Sigmoid colon (tissue), 4 donors: ENCODE results near the gene H3-3A.

ENCODE experiments used
- EP300 ChIP-seq, 4 donors: sonication (generic); formaldehyde crosslinking; IDR thresholded peaks; one replicate each; pipeline ENCODE4 v1.6.1; 2017; ENCODE audit warnings: antibody characterized with exemption in 4 of 4
- POLR2A ChIP-seq, 2 donors: fragments of 450-650 bp; IDR thresholded peaks; one replicate each; pipeline ENCODE4 v1.6.1; 2016; ENCODE audit warnings: antibody characterized with exemption in 2 of 2, mild to moderate bottlenecking in 2 of 2, moderate library complexity in 2 of 2
- POLR2AphosphoS5 ChIP-seq, 4 donors: sonication (generic); formaldehyde crosslinking; IDR thresholded peaks; one replicate each; pipeline ENCODE4 v1.6.1; 2017; ENCODE audit warnings: antibody characterized with exemption in 4 of 4
- TF ChIP-seq, protein P1 (sequence below), 4 experiments: fragments of 450-650 bp in 3 of 4; fragments of 200-600 bp in 1 of 4; IDR thresholded peaks; one replicate each; pipeline ENCODE4 v1.5.1; 2016 to 2019; ENCODE audit warnings: antibody characterized with exemption in 4 of 4, mild to moderate bottlenecking in 3 of 4, moderate library complexity in 2 of 4

DNA sequence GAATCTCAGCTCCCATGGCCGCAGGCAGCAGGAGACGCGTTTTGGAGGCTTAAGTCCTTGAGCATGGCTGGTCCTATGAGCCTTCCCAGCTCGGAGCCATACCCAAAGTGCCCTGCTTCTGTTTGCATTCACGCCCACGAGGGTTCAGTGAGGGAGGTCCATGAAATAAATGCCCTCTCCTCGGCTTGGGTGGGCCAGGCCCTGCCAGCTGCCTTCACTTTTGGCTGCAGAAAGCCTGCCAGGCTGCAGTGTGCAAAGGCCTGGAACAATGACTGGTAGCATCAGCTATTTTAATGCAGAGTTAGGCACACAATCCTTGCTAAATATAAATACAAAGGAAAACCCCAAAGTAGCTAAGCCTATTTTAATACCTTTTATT, 49.4 kb downstream of the H3-3A start:
- no peak for TF ChIP-seq POLR2AphosphoS5 (IDR thresholded peaks at IDR 0.05)
- TF ChIP-seq, protein P1, sequence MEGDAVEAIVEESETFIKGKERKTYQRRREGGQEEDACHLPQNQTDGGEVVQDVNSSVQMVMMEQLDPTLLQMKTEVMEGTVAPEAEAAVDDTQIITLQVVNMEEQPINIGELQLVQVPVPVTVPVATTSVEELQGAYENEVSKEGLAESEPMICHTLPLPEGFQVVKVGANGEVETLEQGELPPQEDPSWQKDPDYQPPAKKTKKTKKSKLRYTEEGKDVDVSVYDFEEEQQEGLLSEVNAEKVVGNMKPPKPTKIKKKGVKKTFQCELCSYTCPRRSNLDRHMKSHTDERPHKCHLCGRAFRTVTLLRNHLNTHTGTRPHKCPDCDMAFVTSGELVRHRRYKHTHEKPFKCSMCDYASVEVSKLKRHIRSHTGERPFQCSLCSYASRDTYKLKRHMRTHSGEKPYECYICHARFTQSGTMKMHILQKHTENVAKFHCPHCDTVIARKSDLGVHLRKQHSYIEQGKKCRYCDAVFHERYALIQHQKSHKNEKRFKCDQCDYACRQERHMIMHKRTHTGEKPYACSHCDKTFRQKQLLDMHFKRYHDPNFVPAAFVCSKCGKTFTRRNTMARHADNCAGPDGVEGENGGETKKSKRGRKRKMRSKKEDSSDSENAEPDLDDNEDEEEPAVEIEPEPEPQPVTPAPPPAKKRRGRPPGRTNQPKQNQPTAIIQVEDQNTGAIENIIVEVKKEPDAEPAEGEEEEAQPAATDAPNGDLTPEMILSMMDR (IDR thresholded peaks at IDR 0.05), result no peak
- TF ChIP-seq POLR2A (IDR thresholded peaks at IDR 0.05), result no peak
- TF ChIP-seq EP300 (IDR thresholded peaks at IDR 0.05), result no peak
